GM20000 (cell line): ENCODE measurements around the gene PAFAH1B2.

Source experiments
- DNase-seq: peaks from one replicate; pipeline ENCODE4 v3.0.0; 2012; ENCODE audit warnings: low spot score
- CTCF ChIP-seq: IDR thresholded peaks from 2 replicates; pipeline ENCODE4 v1.5.1; 2012; ENCODE audit warnings: mild to moderate bottlenecking, control low read depth; ENCODE audit errors: extremely low read depth, missing control alignments

Gene PAFAH1B2

GRCh38 chr11:117189191-117189940, 45.3 kb downstream of the PAFAH1B2 start:
- DNase-seq: peak; percentile 66
- no peak for TF ChIP-seq CTCF

GRCh38 chr11:117189941-117190544, 46.0 kb downstream of the PAFAH1B2 start:
- no peak for DNase-seq
- no peak for TF ChIP-seq CTCF

- TF ChIP-seq CTCF: no peak
- DNase-seq: no peak
Observed at GRCh38 chr11:117191680-117192400, 47.8 kb downstream of the PAFAH1B2 start.

GRCh38 chr11:117192401-117192875, 48.4 kb downstream of the PAFAH1B2 start:
- TF ChIP-seq CTCF: no peak
- no peak for DNase-seq

- DNase-seq: no peak
- TF ChIP-seq CTCF: no peak
Observed at GRCh38 chr11:117193130-117194020, 49.3 kb downstream of the PAFAH1B2 start.

- no peak for DNase-seq
- no peak for TF ChIP-seq CTCF
Observed at GRCh38 chr11:117194267-117194666, 50.2 kb downstream of the PAFAH1B2 start.
